Gastrocnemius medialis (tissue), 4 donors: ENCODE results near the gene PPP2R5C. TPM values are rescaled to one million over a fixed set of nuclear protein-coding genes. Genes with fewer than 3 reads are reported as not detected.
A peak's percentile ranks its signal among the peaks of the same experiment; 100 is the strongest.

Experiments used
- ATAC-seq, 2 donors: fragments of 150-250 bp; one replicate each; pipeline ENCODE4 v1.9.1; 2016
- DNase-seq, 2 donors: peaks; one replicate each; pipeline ENCODE4 v3.0.0-alpha.2; 2019
- H3K27ac ChIP-seq, 4 donors: fragments of 200-600 bp; sonication (generic); 1 replicate in 1 of 4; 2 replicates in 3 of 4; pipeline ENCODE4 v1.5.1; 2016 to 2018; ENCODE audit warnings: mild to moderate bottlenecking in 2 of 4, moderate library complexity in 1 of 4
- H3K27me3 ChIP-seq, 3 donors: fragments of 200-600 bp; sonication (generic) in 2 of 3; 1 replicate in 1 of 3; 2 replicates in 2 of 3; pipeline versions ENCODE4 v1.5.1 to v1.6.0; 2016 to 2019; ENCODE audit warnings: mild to moderate bottlenecking in 1 of 3, moderate library complexity in 1 of 3
- H3K36me3 ChIP-seq, 2 donors: fragments of 200-600 bp; sonication (generic) in 1 of 2; one replicate each; pipeline ENCODE4 v1.5.1; 2017 to 2018
- H3K4me1 ChIP-seq, 2 donors: fragments of 200-600 bp; sonication (generic) in 1 of 2; one replicate each; pipeline ENCODE4 v1.5.1; 2016 to 2017; ENCODE audit warnings: mild to moderate bottlenecking in 2 of 2
- H3K4me3 ChIP-seq, 4 donors: fragments of 200-600 bp; sonication (generic) in 3 of 4; 1 replicate in 1 of 4; 2 replicates in 3 of 4; pipeline ENCODE4 v1.5.1; 2016 to 2019; ENCODE audit warnings: mild to moderate bottlenecking in 2 of 4
- H3K9me3 ChIP-seq, 3 donors: fragments of 200-600 bp; sonication (generic) in 2 of 3; 1 replicate in 1 of 3; 2 replicates in 2 of 3; pipeline ENCODE4 v1.5.1; 2016 to 2019
- CTCF ChIP-seq, 5 experiments: fragments of 450-650 bp in 3 of 5; fragments of 200-600 bp in 2 of 5; sonication (generic) in 2 of 5; IDR thresholded peaks in 4 of 5; conservative IDR thresholded peaks in 1 of 5; 1 replicate in 4 of 5; 2 replicates in 1 of 5; pipeline ENCODE4 v1.5.1; 2016 to 2019; ENCODE audit warnings: antibody characterized with exemption in 5 of 5, mild to moderate bottlenecking in 3 of 5, moderate library complexity in 3 of 5
- POLR2A ChIP-seq, 2 donors: fragments of 450-650 bp; IDR thresholded peaks; one replicate each; pipeline ENCODE4 v1.6.1; 2017; ENCODE audit warnings: antibody characterized with exemption in 2 of 2, mild to moderate bottlenecking in 2 of 2, moderate library complexity in 2 of 2
- in situ Hi-C, 4 donors: fragments of 200-750 bp; cut with MboI; loops; one replicate each; pipeline versions ENCODE4 v1.15.0 to v1.8.0; 2017; ENCODE audit warnings: low sequenced_read_pairs in 4 of 4
- intact Hi-C: fragments of 100-400 bp; cut with DNase I; formaldehyde crosslinking; loops from one replicate; pipeline ENCODE4 v1.15.1; 2023; ENCODE audit warnings: low total_unique reads
- total RNA-seq, 4 donors: library from RNA; depleted of rRNA; stranded (reverse); fragments of >200 nt; gene quantifications; one replicate each; pipeline versions ENCODE4 v1.1.0 to v1.2.3, GENCODE V29; 2016

PPP2R5C gene
- total RNA-seq, 4 donors from 2014 or later = 35.4 to 65.9 (median 49.3) TPM

DNA sequence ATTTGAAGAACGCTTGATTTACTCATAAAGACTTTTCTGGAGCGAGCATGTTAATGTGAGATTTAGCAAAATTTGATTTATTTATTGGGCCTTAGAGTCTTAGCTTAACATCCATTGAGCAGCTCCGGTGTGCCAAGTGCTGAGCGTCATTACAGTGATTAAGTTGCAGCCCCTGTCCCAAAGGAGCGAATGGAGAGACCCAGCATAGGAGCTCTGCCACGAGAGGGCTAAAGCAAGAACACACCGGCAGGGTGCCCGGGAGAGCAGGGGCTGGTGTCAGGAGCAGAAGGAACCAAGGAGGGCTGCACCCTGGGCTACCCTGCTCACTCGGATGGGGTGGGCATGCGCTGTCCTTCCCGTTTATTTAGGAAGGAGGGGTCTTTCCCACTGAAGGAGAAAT is 50.6 kb downstream of the PPP2R5C start:
- in situ Hi-C loops (no loop called here), intact Hi-C loops (loop anchor here (5.0 kb wide), 2 partner anchors 115 to 155 kb away; no protein-coding TSS in a partner anchor)
- no peak for ATAC-seq
- Histone ChIP-seq H3K9me3 (no peaks in the 10 kb centered on the region), H3K4me1 (peaks cover 48 to 54% of the 10 kb centered on the region in 2 donors), H3K4me3 (no peak overlapping the region), H3K27me3 (no peaks in the 10 kb centered on the region), H3K27ac (peak overlapping the region; percentile 91 to 96 (median 93)), H3K36me3 (no peaks in the 10 kb centered on the region)
- TF ChIP-seq CTCF (IDR thresholded peaks at IDR 0.05 in 4 of 5, conservative IDR thresholded peaks at IDR 0.05 in 1 of 5) = no peak
- no peak for TF ChIP-seq POLR2A (IDR thresholded peaks at IDR 0.05)
- no peak for DNase-seq

DNA sequence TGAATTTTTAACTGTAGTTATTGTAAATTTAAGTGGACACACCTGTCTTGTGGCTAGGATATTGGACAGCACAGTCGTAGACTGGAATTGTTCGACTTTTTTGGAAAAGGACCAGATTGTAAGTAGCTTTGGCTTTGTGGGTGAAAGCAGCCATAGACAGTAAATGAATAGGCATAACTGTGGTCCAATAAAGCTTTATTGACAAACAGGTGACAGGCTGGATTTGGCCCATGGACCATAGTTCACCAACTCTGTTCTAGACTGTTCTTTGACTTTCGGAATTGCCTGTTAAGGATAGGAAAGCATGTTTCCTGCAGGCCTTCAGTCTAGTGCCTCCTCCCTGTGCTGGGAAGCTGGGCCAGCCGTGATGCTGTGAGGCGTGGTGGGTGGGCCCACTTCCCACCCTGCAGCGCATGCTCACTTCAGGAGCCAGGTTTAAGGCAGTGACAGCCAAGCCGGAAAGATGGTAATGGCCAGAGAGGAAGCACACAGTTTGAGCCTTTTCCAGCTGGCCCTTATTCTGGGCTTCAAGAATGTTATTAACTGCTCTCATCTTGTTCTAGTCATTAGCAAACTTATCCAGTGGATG is 51.8 kb downstream of the PPP2R5C start:
- in situ Hi-C loops (no loop called here), intact Hi-C loops (loop anchor here (5.0 kb wide), 2 partner anchors 114 to 154 kb away; no protein-coding TSS in a partner anchor)
- H3K27ac ChIP-seq = peak overlapping the region; percentile 91 to 96 (median 93)
- TF ChIP-seq CTCF (IDR thresholded peaks at IDR 0.05 in 4 of 5, conservative IDR thresholded peaks at IDR 0.05 in 1 of 5) (no peak), POLR2A (IDR thresholded peaks at IDR 0.05) (no peak)
- H3K27me3 ChIP-seq = no peaks in the 10 kb centered on the region
- DNase-seq (no peak), ATAC-seq (peak in 1 of 2 donors; percentile 7)
- H3K36me3 ChIP-seq = no peaks in the 10 kb centered on the region
- H3K9me3 ChIP-seq = no peaks in the 10 kb centered on the region
- peaks cover 48 to 57% of the 10 kb centered on the region in 2 donors for H3K4me1 ChIP-seq
- H3K4me3 ChIP-seq = no peak overlapping the region

GRCh38 chr14:101813833-101814232 is 52.3 kb downstream of the PPP2R5C start:
- no peak for ATAC-seq
- TF ChIP-seq CTCF (IDR thresholded peaks at IDR 0.05 in 4 of 5, conservative IDR thresholded peaks at IDR 0.05 in 1 of 5) = no peak
- no peak for TF ChIP-seq POLR2A (IDR thresholded peaks at IDR 0.05)
- no peak overlapping the region for H3K4me3 ChIP-seq
- H3K36me3 ChIP-seq = no peaks in the 10 kb centered on the region
- peak overlapping the region; percentile 91 to 96 (median 93) for H3K27ac ChIP-seq
- H3K27me3 ChIP-seq = no peaks in the 10 kb centered on the region
- in situ Hi-C loops (no loop called here), intact Hi-C loops (loop anchor here (5.0 kb wide), 2 partner anchors 113 to 153 kb away; no protein-coding TSS in a partner anchor)
- H3K9me3 ChIP-seq = no peaks in the 10 kb centered on the region
- H3K4me1 ChIP-seq = peaks cover 48 to 57% of the 10 kb centered on the region in 2 donors
- no peak for DNase-seq

- Histone ChIP-seq H3K27me3 (no peaks in the 10 kb centered on the region), H3K4me1 (peaks cover 48 to 53% of the 10 kb centered on the region in 2 donors), H3K36me3 (no peaks in the 10 kb centered on the region), H3K4me3 (no peak overlapping the region), H3K27ac (peak overlapping the region; percentile 91 to 96 (median 93)), H3K9me3 (no peaks in the 10 kb centered on the region)
- intact Hi-C loops (loop anchor here (5.0 kb wide), 2 partner anchors 112 to 152 kb away; no protein-coding TSS in a partner anchor), in situ Hi-C loops (no loop called here)
- DNase-seq (no peak), ATAC-seq (no peak)
- TF ChIP-seq POLR2A (IDR thresholded peaks at IDR 0.05) (no peak), CTCF (IDR thresholded peaks at IDR 0.05 in 4 of 5, conservative IDR thresholded peaks at IDR 0.05 in 1 of 5) (no peak)
Measured at GRCh38 chr14:101814934-101815333, 53.4 kb downstream of the PPP2R5C start.
